ENCODE results near the gene TPPP3.

- no peak for TF ChIP-seq POU6F1 (CRISPR knock-in tag; IDR thresholded peaks at IDR 0.05; ENCODE audit: borderline replicate concordance, low read depth)
- TF ChIP-seq CSRNP3 (CRISPR knock-in tag; IDR thresholded peaks at IDR 0.05), result no peak
- no peak for TF ChIP-seq ZFP3 (CRISPR knock-in tag; IDR thresholded peaks at IDR 0.05)
- TF ChIP-seq PATZ1 (CRISPR knock-in tag; IDR thresholded peaks at IDR 0.05; ENCODE audit: borderline replicate concordance), result no peak
- no peak for TF ChIP-seq ZNF8 (CRISPR knock-in tag; IDR thresholded peaks at IDR 0.05)
- no peak for TF ChIP-seq BACH2 (CRISPR knock-in tag; IDR thresholded peaks at IDR 0.05; ENCODE audit: borderline replicate concordance)
- TF ChIP-seq TCF4 (CRISPR knock-in tag; IDR thresholded peaks at IDR 0.05; ENCODE audit: borderline replicate concordance), result no peak
- TF ChIP-seq ZFP30 (CRISPR knock-in tag; IDR thresholded peaks at IDR 0.05), result no peak
- TF ChIP-seq CSDC2 (CRISPR knock-in tag; IDR thresholded peaks at IDR 0.05), result no peak
- TF ChIP-seq ISL1 (CRISPR knock-in tag; IDR thresholded peaks at IDR 0.05), result no peak
- TF ChIP-seq ZC3H10 (CRISPR knock-in tag; IDR thresholded peaks at IDR 0.05), result no peak
- TF ChIP-seq CREB5 (CRISPR knock-in tag; IDR thresholded peaks at IDR 0.05; ENCODE audit: low read depth), result no peak
- TF ChIP-seq ZNF565 (CRISPR knock-in tag; conservative IDR thresholded peaks at IDR 0.05; ENCODE audit: low read depth), result no peak
- TF ChIP-seq OSR1 (CRISPR knock-in tag; IDR thresholded peaks at IDR 0.05), result no peak
These were observed 32.7 kb upstream of the TPPP3 start for GRCh38 chr16:67426022-67426421.

Measured in SK-N-SH treated with all-trans-retinoic acid at 6 μM for 48 hours (cell line).